NB4 (cell line): ENCODE data around the gene VGF.
A peak's percentile ranks its signal among the peaks of the same experiment; 100 is the strongest.

ENCODE experiments used
- CTCF ChIP-seq: IDR thresholded peaks from one replicate; pipeline ENCODE4 v1.5.1; 2012; ENCODE audit warnings: low read depth, low read length
- MAX ChIP-seq: IDR thresholded peaks from 2 replicates; pipeline ENCODE4 v1.6.1; 2011; ENCODE audit warnings: low read depth, low read length
- POLR2A ChIP-seq: IDR thresholded peaks from 2 replicates; pipeline ENCODE4 v1.6.1; 2011; ENCODE audit warnings: mild to moderate bottlenecking; ENCODE audit not compliant: insufficient read length; ENCODE audit errors: extremely low read depth

- TF ChIP-seq POLR2A (no peak), CTCF (no peak), MAX (0 out of 2 replicates have a peak, but pooled peaks have one; percentile 29)
Observed at GRCh38 chr7:101125989-101126650, 39.2 kb downstream of the VGF start.
